Stomach (tissue), 4 donors: ENCODE measurements around the gene ABHD4.

Source experiments
- POLR2A ChIP-seq, 4 donors: fragments of 450-650 bp; IDR thresholded peaks; one replicate each; pipeline ENCODE4 v1.6.1; 2016; ENCODE audit warnings: antibody characterized with exemption in 4 of 4, control low read depth in 2 of 4, mild to moderate bottlenecking in 1 of 4, moderate library complexity in 1 of 4
- TF ChIP-seq, protein P1 (sequence below), 7 experiments: fragments of 450-650 bp in 4 of 7; fragments of 200-600 bp in 3 of 7; sonication (generic) in 3 of 7; IDR thresholded peaks; one replicate each; pipeline ENCODE4 v1.5.1; 2016 to 2019; ENCODE audit warnings: antibody characterized with exemption in 7 of 7, control low read depth in 2 of 7, mild to moderate bottlenecking in 1 of 7

- TF ChIP-seq, protein P1, sequence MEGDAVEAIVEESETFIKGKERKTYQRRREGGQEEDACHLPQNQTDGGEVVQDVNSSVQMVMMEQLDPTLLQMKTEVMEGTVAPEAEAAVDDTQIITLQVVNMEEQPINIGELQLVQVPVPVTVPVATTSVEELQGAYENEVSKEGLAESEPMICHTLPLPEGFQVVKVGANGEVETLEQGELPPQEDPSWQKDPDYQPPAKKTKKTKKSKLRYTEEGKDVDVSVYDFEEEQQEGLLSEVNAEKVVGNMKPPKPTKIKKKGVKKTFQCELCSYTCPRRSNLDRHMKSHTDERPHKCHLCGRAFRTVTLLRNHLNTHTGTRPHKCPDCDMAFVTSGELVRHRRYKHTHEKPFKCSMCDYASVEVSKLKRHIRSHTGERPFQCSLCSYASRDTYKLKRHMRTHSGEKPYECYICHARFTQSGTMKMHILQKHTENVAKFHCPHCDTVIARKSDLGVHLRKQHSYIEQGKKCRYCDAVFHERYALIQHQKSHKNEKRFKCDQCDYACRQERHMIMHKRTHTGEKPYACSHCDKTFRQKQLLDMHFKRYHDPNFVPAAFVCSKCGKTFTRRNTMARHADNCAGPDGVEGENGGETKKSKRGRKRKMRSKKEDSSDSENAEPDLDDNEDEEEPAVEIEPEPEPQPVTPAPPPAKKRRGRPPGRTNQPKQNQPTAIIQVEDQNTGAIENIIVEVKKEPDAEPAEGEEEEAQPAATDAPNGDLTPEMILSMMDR (IDR thresholded peaks at IDR 0.05) = no peak
- TF ChIP-seq POLR2A (IDR thresholded peaks at IDR 0.05) = no peak
Observed at GRCh38 chr14:22658946-22659345, 60.8 kb downstream of the ABHD4 start.
